GM21515 (cell line): ENCODE data around the gene TMEM51.
"Not testable (repeated sequence)": the region's sequence is repeated elsewhere in the genome, so short reads cannot be mapped to it uniquely, and the experiment has no call there.

ENCODE experiments used
- ATAC-seq: cut with Tn5 transposase; IDR thresholded peaks from one replicate; pipeline ENCODE4 v1.9.1; 2021; ENCODE audit not compliant: unreplicated experiment

TMEM51 gene

GRCh38 chr1:15125101-15125745 lies 28.3 kb upstream of the TMEM51 start:
- ATAC-seq: no peak

- no peak for ATAC-seq
Observed at GRCh38 chr1:15128077-15128476, 25.5 kb upstream of the TMEM51 start.

- ATAC-seq: no peak
Observed at GRCh38 chr1:15128520-15129313, 24.8 kb upstream of the TMEM51 start.

GRCh38 chr1:15129944-15130343 lies 23.6 kb upstream of the TMEM51 start:
- ATAC-seq: no peak

- no peak for ATAC-seq
Observed at GRCh38 chr1:15130607-15131006, 22.9 kb upstream of the TMEM51 start.

- ATAC-seq: no peak
Observed at GRCh38 chr1:15132965-15133364, 20.6 kb upstream of the TMEM51 start.

GRCh38 chr1:15134285-15134684 lies 19.3 kb upstream of the TMEM51 start:
- ATAC-seq: no peak

- not testable (repeated sequence) for ATAC-seq
Observed at GRCh38 chr1:15135604-15136003, 17.9 kb upstream of the TMEM51 start.

- ATAC-seq: no peak
Observed at GRCh38 chr1:15137809-15138208, 15.7 kb upstream of the TMEM51 start.

GRCh38 chr1:15139654-15140350 lies 13.7 kb upstream of the TMEM51 start:
- no peak for ATAC-seq

GRCh38 chr1:15141935-15142539 lies 11.5 kb upstream of the TMEM51 start:
- no peak for ATAC-seq

GRCh38 chr1:15145327-15145726 lies 8.2 kb upstream of the TMEM51 start:
- ATAC-seq: no peak

GRCh38 chr1:15146142-15146680 lies 7.3 kb upstream of the TMEM51 start:
- ATAC-seq: no peak

- no peak for ATAC-seq
Observed at GRCh38 chr1:15146971-15147376, 6.6 kb upstream of the TMEM51 start.

- ATAC-seq: no peak
Observed at GRCh38 chr1:15148004-15148403, 5.5 kb upstream of the TMEM51 start.

- no peak for ATAC-seq
Observed at GRCh38 chr1:15148475-15148874, 5.1 kb upstream of the TMEM51 start.

- no peak for ATAC-seq
Observed at GRCh38 chr1:15148941-15149340, 4.6 kb upstream of the TMEM51 start.

- no peak for ATAC-seq
Observed at GRCh38 chr1:15150376-15150775, 3.2 kb upstream of the TMEM51 start.

GRCh38 chr1:15151377-15151806 lies 2.2 kb upstream of the TMEM51 start:
- no peak for ATAC-seq

GRCh38 chr1:15151871-15152270 lies 1.7 kb upstream of the TMEM51 start:
- no peak for ATAC-seq
